Measurements from ENCODE around the gene TGFBR3.

DNA sequence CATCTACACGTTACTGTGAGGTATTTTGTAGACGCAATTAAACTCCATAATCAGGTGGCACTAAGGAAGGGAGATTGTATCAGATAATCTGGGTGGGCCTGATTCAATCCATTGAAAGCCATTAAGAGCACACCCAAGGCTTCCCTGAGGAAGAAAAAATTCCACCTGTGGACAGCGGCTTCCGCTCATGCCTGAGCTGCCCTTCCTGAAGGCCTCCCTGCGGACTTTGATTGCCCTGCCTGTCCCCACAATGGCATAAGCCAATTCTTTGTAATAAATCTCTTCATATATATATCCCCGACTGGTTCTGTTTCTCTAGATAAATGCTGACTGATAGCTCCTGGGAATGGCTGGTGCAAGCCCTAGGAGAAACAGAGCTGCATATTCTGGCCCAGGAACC lies 138.3 kb downstream of the TGFBR3 start:
- TF ChIP-seq CTCF (IDR thresholded peaks at IDR 0.05) (no peak), POLR2A (IDR thresholded peaks at IDR 0.05) (no peak)
